Left lobe of liver (tissue), 2 donors: ENCODE measurements around the gene DOCK7. TPM values are rescaled to one million over a fixed set of nuclear protein-coding genes. Genes with fewer than 3 reads are reported as not detected.
A peak's percentile ranks its signal among the peaks of the same experiment; 100 is the strongest.
"Not testable (repeated sequence)": the region's sequence is repeated elsewhere in the genome, so short reads cannot be mapped to it uniquely, and the experiment has no call there.

Experiments
- ATAC-seq: fragments of 200-7000 bp; cut with Tn5 transposase; one replicate; pipeline ENCODE4 v1.9.1; 2020; ENCODE audit warnings: mild to moderate bottlenecking, moderate library complexity
- DNase-seq: peaks from one replicate; pipeline ENCODE4 v3.0.0-alpha.2; 2020; ENCODE audit warnings: low spot score
- total RNA-seq: library from RNA; stranded (reverse); gene quantifications from one replicate; pipeline ENCODE4 v1.2.1, GENCODE V29; 2021
- donor health status: DM: no; HTN: no; CAD: no; lungs with moderate emphysema.
- donor health status: DM: no; HTN: yes; CAD: no.

DOCK7 gene
- total RNA-seq = 13.1 TPM

GRCh38 chr1:62687903-62688686 is at the start of gene DOCK7:
TSS of gene DOCK7 (minus strand) at chr1:62688386. CDS start at chr1:62688264, 122 bp downstream.
- DNase-seq (peak; percentile 85), ATAC-seq (peak; percentile 88)

- DNase-seq (no peak), ATAC-seq (no peak)
These were observed 47.4 kb upstream of the DOCK7 start for GRCh38 chr1:62735491-62736171.

- ATAC-seq (peak; percentile 82), DNase-seq (peak; percentile 51)
These were observed 44.1 kb upstream of the DOCK7 start for GRCh38 chr1:62732331-62732730.

- no peak for ATAC-seq
These were observed 40.8 kb upstream of the DOCK7 start for GRCh38 chr1:62728963-62729362.

GRCh38 chr1:62727656-62728407 is 39.6 kb upstream of the DOCK7 start:
- no peak for ATAC-seq
- DNase-seq = no peak

More at GRCh38 chr1:62728963-62729362, 40.8 kb upstream of the DOCK7 start:
- DNase-seq = no peak

- no peak for DNase-seq
- peak; percentile 21 for ATAC-seq
These were observed 37.8 kb upstream of the DOCK7 start for GRCh38 chr1:62726011-62726442.

GRCh38 chr1:62725255-62725654 is 37.1 kb upstream of the DOCK7 start:
- ATAC-seq (peak; percentile 44), DNase-seq (no peak)

- ATAC-seq = no peak
- no peak for DNase-seq
These were observed 36.2 kb upstream of the DOCK7 start for GRCh38 chr1:62724430-62724829.

- ATAC-seq (no peak), DNase-seq (no peak)
These were observed 35.7 kb upstream of the DOCK7 start for GRCh38 chr1:62723883-62724282.

- ATAC-seq (no peak), DNase-seq (no peak)
These were observed 34.6 kb upstream of the DOCK7 start for GRCh38 chr1:62722796-62723195.

GRCh38 chr1:62720946-62721554 is 32.9 kb upstream of the DOCK7 start:
- no peak for DNase-seq
- ATAC-seq = no peak

- not testable (repeated sequence) for ATAC-seq, DNase-seq
These were observed 30.2 kb upstream of the DOCK7 start for GRCh38 chr1:62718400-62718799.

GRCh38 chr1:62717483-62717882 is 29.3 kb upstream of the DOCK7 start:
- DNase-seq = no peak
- no peak for ATAC-seq

GRCh38 chr1:62716397-62716796 is 28.2 kb upstream of the DOCK7 start:
- DNase-seq (no peak), ATAC-seq (no peak)

- ATAC-seq (no peak), DNase-seq (no peak)
These were observed 24.4 kb upstream of the DOCK7 start for GRCh38 chr1:62712336-62713243.

GRCh38 chr1:62707744-62708120 is 19.5 kb upstream of the DOCK7 start:
- ATAC-seq (no peak), DNase-seq (no peak)

- ATAC-seq = no peak
- no peak for DNase-seq
These were observed 19.0 kb upstream of the DOCK7 start for GRCh38 chr1:62706985-62707743.

GRCh38 chr1:62698161-62698560 is 10.0 kb upstream of the DOCK7 start:
- ATAC-seq = not testable (repeated sequence)

GRCh38 chr1:62694479-62694878 is 6.3 kb upstream of the DOCK7 start:
- ATAC-seq, DNase-seq: not testable (repeated sequence)

More at GRCh38 chr1:62698161-62698560, 10.0 kb upstream of the DOCK7 start:
- not testable (repeated sequence) for DNase-seq
